Stimulated activated CD4-positive, alpha-beta T cell treated with anti-CD3 and anti-CD28 coated beads, Interleukin-12 subunit alpha, Interleukin-12 subunit beta, amount 100 ng/mL, for 4 hours (primary cell): Measurements from ENCODE around the gene HLA-DQA2.
"Not testable (repeated sequence)": the region's sequence is repeated elsewhere in the genome, so short reads cannot be mapped to it uniquely, and the experiment has no call there.

ENCODE experiments used
- DNase-seq: peaks from one replicate; pipeline ENCODE4 v3.0.0-alpha.2; 2020

HLA-DQA2 gene

GRCh38 chr6:32782923-32783322, 41.7 kb downstream of the HLA-DQA2 start:
- DNase-seq = not testable (repeated sequence)

GRCh38 chr6:32785781-32786533, 44.8 kb downstream of the HLA-DQA2 start:
- no peak for DNase-seq

GRCh38 chr6:32790306-32790705, 49.1 kb downstream of the HLA-DQA2 start:
- DNase-seq = no peak

- DNase-seq = no peak
Measured at GRCh38 chr6:32792901-32793435, 51.8 kb downstream of the HLA-DQA2 start.

GRCh38 chr6:32794510-32794909, 53.3 kb downstream of the HLA-DQA2 start:
- DNase-seq = no peak
